Measurements from ENCODE around the gene CNEP1R1. TPM values are rescaled to one million over a fixed set of nuclear protein-coding genes. Genes with fewer than 3 reads are reported as not detected.

The CNEP1R1 gene
- total RNA-seq, 2 experiments from 2014 or later, result 36.6 to 46.3 TPM

GRCh38 chr16:49980166-49980565 is 44.9 kb upstream of the CNEP1R1 start:
- H3K27me3 ChIP-seq (ENCODE audit: control insufficient read depth in 1 of 2, insufficient read depth in 2 of 2, low read length in 2 of 2), result no peaks in the 10 kb centered on the region
- Mint-ChIP-seq H3K9me3 (no peaks in the 10 kb centered on the region), H3K27me3 (no peaks in the 10 kb centered on the region), H3K4me1 (ENCODE audit: low read depth) (no peaks in the 10 kb centered on the region), H3K4me3 (no peak overlapping the region), H3K27ac (no peak overlapping the region), H3K36me3 (ENCODE audit: low read depth) (no peaks in the 10 kb centered on the region)
- no peak for DNase-seq
- H3K27ac ChIP-seq (ENCODE audit: low read depth in 1 of 2, low read length in 2 of 2), result no peak overlapping the region
- intact Hi-C loops (cut with DNase I, micrococcal nuclease), result no loop called here
- POLR2A ChIA-PET, result no interaction called here
- CTCF ChIA-PET, result no interaction called here
- no peak for TF ChIP-seq CTCF (IDR thresholded peaks at IDR 0.05)
- no peak for ATAC-seq (ENCODE audit: poor library complexity)
- no peak overlapping the region for H3K4me3 ChIP-seq (ENCODE audit: low read length)
- no peaks in the 10 kb centered on the region for H3K36me3 ChIP-seq (ENCODE audit: insufficient read depth, low read length)
- no peaks in the 10 kb centered on the region for H3K9me3 ChIP-seq (ENCODE audit: control insufficient read depth in 1 of 2, insufficient read depth in 1 of 2, low read length in 2 of 2)
- no peaks in the 10 kb centered on the region for H3K4me1 ChIP-seq (ENCODE audit: insufficient read depth, low read length)

GRCh38 chr16:49986351-49987124 is 38.5 kb upstream of the CNEP1R1 start:
- DNase-seq (no peak), ATAC-seq (ENCODE audit: poor library complexity) (no peak)
- H3K36me3 Mint-ChIP-seq (ENCODE audit: low read depth), result no peaks in the 10 kb centered on the region
- H3K27ac Mint-ChIP-seq, result no peak overlapping the region
- H3K27me3 Mint-ChIP-seq, result no peaks in the 10 kb centered on the region
- intact Hi-C loops (cut with DNase I, micrococcal nuclease), result no loop called here
- Histone ChIP-seq H3K27me3 (ENCODE audit: control insufficient read depth in 1 of 2, insufficient read depth in 2 of 2, low read length in 2 of 2) (no peaks in the 10 kb centered on the region), H3K4me3 (ENCODE audit: low read length) (no peak overlapping the region), H3K4me1 (ENCODE audit: insufficient read depth, low read length) (no peaks in the 10 kb centered on the region), H3K36me3 (ENCODE audit: insufficient read depth, low read length) (no peaks in the 10 kb centered on the region), H3K9me3 (ENCODE audit: control insufficient read depth in 1 of 2, insufficient read depth in 1 of 2, low read length in 2 of 2) (no peaks in the 10 kb centered on the region), H3K27ac (ENCODE audit: low read depth in 1 of 2, low read length in 2 of 2) (no peak overlapping the region)
- H3K4me3 Mint-ChIP-seq, result no peak overlapping the region
- no peaks in the 10 kb centered on the region for H3K9me3 Mint-ChIP-seq
- TF ChIP-seq CTCF (IDR thresholded peaks at IDR 0.05), result no peak
- ChIA-PET POLR2A (no interaction called here), CTCF (no interaction called here)
- no peaks in the 10 kb centered on the region for H3K4me1 Mint-ChIP-seq (ENCODE audit: low read depth)

GRCh38 chr16:49987381-49987780 is 37.6 kb upstream of the CNEP1R1 start:
- Mint-ChIP-seq H3K36me3 (ENCODE audit: low read depth) (no peaks in the 10 kb centered on the region), H3K9me3 (no peaks in the 10 kb centered on the region), H3K27ac (no peak overlapping the region), H3K27me3 (no peaks in the 10 kb centered on the region), H3K4me1 (ENCODE audit: low read depth) (no peaks in the 10 kb centered on the region), H3K4me3 (no peak overlapping the region)
- Histone ChIP-seq H3K36me3 (ENCODE audit: insufficient read depth, low read length) (no peaks in the 10 kb centered on the region), H3K9me3 (ENCODE audit: control insufficient read depth in 1 of 2, insufficient read depth in 1 of 2, low read length in 2 of 2) (no peaks in the 10 kb centered on the region), H3K27me3 (ENCODE audit: control insufficient read depth in 1 of 2, insufficient read depth in 2 of 2, low read length in 2 of 2) (no peaks in the 10 kb centered on the region), H3K4me3 (ENCODE audit: low read length) (no peak overlapping the region), H3K4me1 (ENCODE audit: insufficient read depth, low read length) (no peaks in the 10 kb centered on the region), H3K27ac (ENCODE audit: low read depth in 1 of 2, low read length in 2 of 2) (no peak overlapping the region)
- intact Hi-C loops (cut with DNase I, micrococcal nuclease), result no loop called here
- POLR2A ChIA-PET, result no interaction called here
- DNase-seq (no peak), ATAC-seq (ENCODE audit: poor library complexity) (no peak)
- no peak for TF ChIP-seq CTCF (IDR thresholded peaks at IDR 0.05)
- CTCF ChIA-PET, result no interaction called here

All from CD4-positive, alpha-beta T cell (primary cell).